Esophagus mucosa (tissue), 1 donor: Measurements from ENCODE around the gene GOLGA8H. TPM values are rescaled to one million over a fixed set of nuclear protein-coding genes. Genes with fewer than 3 reads are reported as not detected.
"Not testable (repeated sequence)": the region's sequence is repeated elsewhere in the genome, so short reads cannot be mapped to it uniquely, and the experiment has no call there.

Source experiments
- ATAC-seq: fragments of 200-7000 bp; cut with Tn5 transposase; one replicate; pipeline ENCODE4 v1.9.1; 2020
- total RNA-seq: library from RNA; stranded (reverse); gene quantifications from one replicate; pipeline ENCODE4 v1.2.4, GENCODE V29; 2023
- donor health status: DM: yes; HTN: yes; CAD: no.

Gene GOLGA8H
- not detected for total RNA-seq

- ATAC-seq, result not testable (repeated sequence)
Observed at GRCh38 chr15:30603796-30604195, at the start of gene GOLGA8H. Gene GOLGA8H (plus strand): TSS chr15:30604028. CDS start chr15:30604126, 98 bp downstream.

- ATAC-seq, result not testable (repeated sequence)
Observed at GRCh38 chr15:30566949-30567348, 36.9 kb upstream of the GOLGA8H start.

GRCh38 chr15:30573012-30573491 lies 30.8 kb upstream of the GOLGA8H start:
- ATAC-seq, result peak; percentile 54

- not testable (repeated sequence) for ATAC-seq
Observed at GRCh38 chr15:30579394-30579970, 24.3 kb upstream of the GOLGA8H start.

- not testable (repeated sequence) for ATAC-seq
Observed at GRCh38 chr15:30580716-30581115, 23.1 kb upstream of the GOLGA8H start.

GRCh38 chr15:30598953-30599352 lies 4.9 kb upstream of the GOLGA8H start:
- not testable (repeated sequence) for ATAC-seq

GRCh38 chr15:30612271-30612670 lies 8.4 kb downstream of the GOLGA8H start:
- ATAC-seq, result not testable (repeated sequence)

GRCh38 chr15:30621342-30621741 lies 17.5 kb downstream of the GOLGA8H start:
- ATAC-seq, result not testable (repeated sequence)

- ATAC-seq, result peak; percentile 99
Observed at GRCh38 chr15:30625436-30626193, 21.8 kb downstream of the GOLGA8H start, which contains the start of gene ARHGAP11B. Gene ARHGAP11B (plus strand): TSS chr15:30626128.

- not testable (repeated sequence) for ATAC-seq
Observed at GRCh38 chr15:30626194-30626565, 22.4 kb downstream of the GOLGA8H start.

- not testable (repeated sequence) for ATAC-seq
Observed at GRCh38 chr15:30626632-30627031, 22.8 kb downstream of the GOLGA8H start.

- ATAC-seq, result no peak
Observed at GRCh38 chr15:30650012-30650929, 46.4 kb downstream of the GOLGA8H start.

- ATAC-seq, result not testable (repeated sequence)
Observed at GRCh38 chr15:30661154-30661553, 57.3 kb downstream of the GOLGA8H start.

Other genes starting within 250 kb of the GOLGA8H start
- not detected for gene CHRFAM7A, start 210.5 kb upstream of the GOLGA8H start, total RNA-seq
- gene GOLGA8R, start 189.8 kb upstream of the GOLGA8H start, total RNA-seq, result 1.8 TPM
- not detected for gene GOLGA8Q, start 52.0 kb upstream of the GOLGA8H start, total RNA-seq